HepG2 (cell line): Measurements from ENCODE around the gene SRSF10. TPM values are rescaled to one million over a fixed set of nuclear protein-coding genes. Genes with fewer than 3 reads are reported as not detected.

Experiments used
- CEBPB ChIP-seq: IDR thresholded peaks from 2 replicates; pipeline ENCODE4 v1.6.1; 2011; ENCODE audit warnings: low read depth, low read length, improper control_type of control experiment, borderline replicate concordance
- ESRRA ChIP-seq: sonication (generic); formaldehyde crosslinking; IDR thresholded peaks from 2 replicates; pipeline ENCODE4 v1.5.1; 2020; ENCODE audit warnings: mild to moderate bottlenecking, low read depth, missing genetic modification reagents
- ETV6 ChIP-seq: sonication (generic); formaldehyde crosslinking; conservative IDR thresholded peaks from 2 replicates; pipeline ENCODE4 v1.4.0; 2020; ENCODE audit warnings: missing genetic modification reagents
- KDM1A ChIP-seq: IDR thresholded peaks from 2 replicates; pipeline ENCODE4 v1.6.1; 2016; ENCODE audit warnings: missing compliant biosample characterization
- MAFG ChIP-seq: sonication (generic); formaldehyde crosslinking; IDR thresholded peaks from 2 replicates; pipeline ENCODE4 v1.5.1; 2020; ENCODE audit warnings: mild to moderate bottlenecking, missing genetic modification reagents
- MTA1 ChIP-seq: sonication (generic); formaldehyde crosslinking; IDR thresholded peaks from 2 replicates; pipeline ENCODE4 v1.4.0; 2020; ENCODE audit warnings: missing genetic modification reagents, mild to moderate bottlenecking, borderline replicate concordance
- PHF5A ChIP-seq: IDR thresholded peaks from one replicate; pipeline ENCODE4 v1.6.1; 2018; ENCODE audit warnings: low read depth, missing genetic modification reagents; ENCODE audit not compliant: unreplicated experiment
- RORA ChIP-seq: sonication (generic); formaldehyde crosslinking; IDR thresholded peaks from 2 replicates; pipeline ENCODE4 v1.5.0; 2020; ENCODE audit warnings: mild to moderate bottlenecking, missing genetic modification reagents, moderate library complexity
- U2AF2 ChIP-seq: fragments of 200-400 bp; formaldehyde crosslinking; IDR thresholded peaks from 2 replicates; pipeline ENCODE4 v1.6.1; 2017; ENCODE audit warnings: low read depth, mild to moderate bottlenecking, low read length
- ZKSCAN1 ChIP-seq: fragments of 150-350 bp; IDR thresholded peaks from 2 replicates; pipeline ENCODE4 v1.6.1; 2014; ENCODE audit warnings: low read length
- ZNF224 ChIP-seq: sonication (generic); formaldehyde crosslinking; IDR thresholded peaks from 2 replicates; pipeline ENCODE4 v1.5.0; 2020; ENCODE audit warnings: mild to moderate bottlenecking, missing genetic modification reagents
- ZNF3 ChIP-seq: IDR thresholded peaks from 2 replicates; pipeline ENCODE4 v1.7.0; 2017; ENCODE audit warnings: inconsistent platforms
- ZNF350 ChIP-seq: sonication (generic); formaldehyde crosslinking; IDR thresholded peaks from 2 replicates; pipeline ENCODE4 v1.4.0; 2020; ENCODE audit warnings: mild to moderate bottlenecking, low read depth, missing genetic modification reagents, borderline replicate concordance
- ZNF598 ChIP-seq: sonication (generic); formaldehyde crosslinking; IDR thresholded peaks from 2 replicates; pipeline ENCODE4 v1.5.1; 2020; ENCODE audit warnings: mild to moderate bottlenecking, missing genetic modification reagents, borderline replicate concordance
- polyA plus RNA-seq, 8 experiments: library from polyadenylated mRNA; depleted of rRNA in 3 of 8; stranded (reverse) in 7 of 8; unstranded in 1 of 8; fragments of >200 nt; fragmentation: Illumina TruSeq in 4 of 8; extraction: Trizol in 4 of 8; gene quantifications; 2 replicates each; pipeline versions ENCODE4 v1.2.1 to v1.2.3, GENCODE V29; 2011 to 2016; ENCODE audit warnings: low read depth in 4 of 8, missing spikeins in 1 of 8, mixed read lengths in 1 of 8; ENCODE audit not compliant: insufficient read depth in 1 of 8
- total RNA-seq, 5 experiments: library from RNA; depleted of rRNA; stranded (reverse); fragments of >200 nt; fragmentation: Illumina TruSeq; extraction: Trizol; gene quantifications; 2 replicates each; pipeline ENCODE4 v1.2.3, GENCODE V29; 2016; ENCODE audit warnings: low read depth in 1 of 5
- TF ChIP-seq, protein P1 (sequence below): sonication (generic); formaldehyde crosslinking; IDR thresholded peaks from 2 replicates; pipeline ENCODE4 v1.4.0; 2020; ENCODE audit warnings: missing genetic modification reagents
- TF ChIP-seq, protein P2 (sequence below): sonication (generic); formaldehyde crosslinking; conservative IDR thresholded peaks from 2 replicates; pipeline ENCODE4 v1.4.0; 2020; ENCODE audit warnings: missing genetic modification reagents
- TF ChIP-seq, protein P3 (sequence below): sonication (generic); formaldehyde crosslinking; IDR thresholded peaks from 2 replicates; pipeline ENCODE4 v1.4.0; 2020; ENCODE audit warnings: missing genetic modification reagents
- TF ChIP-seq, protein P4 (sequence below): sonication (generic); formaldehyde crosslinking; IDR thresholded peaks from 2 replicates; pipeline ENCODE4 v1.8.0; 2022; ENCODE audit warnings: mild to moderate bottlenecking, missing genetic modification reagents, borderline replicate concordance
- TF ChIP-seq, protein P5 (sequence below): sonication (generic); formaldehyde crosslinking; IDR thresholded peaks from 2 replicates; pipeline ENCODE4 v1.9.0; 2021; ENCODE audit warnings: missing genetic modification reagents, borderline replicate concordance

SRSF10 gene
- total and polyA plus RNA-seq, 2 of the 13 experiments (the other 11 are each of a cell fraction or from before 2014, with no cell fraction given), result 126 to 186 TPM

DNA sequence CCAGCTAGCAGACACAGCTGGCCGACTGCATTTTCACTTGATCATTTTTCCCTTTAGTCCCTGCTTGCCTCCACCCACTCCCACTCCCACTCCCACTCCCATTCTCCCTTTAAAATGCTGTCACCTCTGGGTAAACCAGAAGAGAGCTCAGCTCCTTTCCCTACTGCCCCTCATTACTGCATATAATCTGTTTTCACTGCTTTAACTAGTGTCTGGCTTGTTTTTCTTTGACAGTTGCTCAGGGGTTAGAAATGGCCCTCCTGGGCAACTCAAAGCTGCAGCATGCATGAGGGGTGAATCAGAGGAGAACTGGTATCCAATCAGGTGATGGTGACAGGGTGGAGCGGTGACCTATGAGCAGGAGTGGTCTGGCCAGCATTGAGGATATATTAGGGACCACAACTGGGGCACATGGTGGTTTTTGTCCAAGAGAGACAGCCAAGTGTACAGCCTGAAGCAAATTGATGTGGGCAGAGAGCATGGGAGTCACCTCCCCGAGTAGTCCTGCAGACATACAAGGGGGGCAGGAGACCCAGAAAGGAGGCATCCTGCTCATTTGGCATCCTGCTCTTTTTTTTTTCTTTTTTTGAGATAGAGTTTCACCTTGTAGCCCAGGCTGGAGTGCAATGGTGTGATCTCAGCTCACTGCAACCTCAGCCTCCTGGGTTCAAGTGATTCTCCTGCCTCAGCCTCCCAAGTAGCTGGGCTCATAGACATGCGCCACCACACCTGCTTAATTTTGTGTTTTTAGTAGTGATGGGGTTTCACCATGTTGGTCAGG lies 42.6 kb upstream of the SRSF10 start (continued):
- TF ChIP-seq, protein P1, sequence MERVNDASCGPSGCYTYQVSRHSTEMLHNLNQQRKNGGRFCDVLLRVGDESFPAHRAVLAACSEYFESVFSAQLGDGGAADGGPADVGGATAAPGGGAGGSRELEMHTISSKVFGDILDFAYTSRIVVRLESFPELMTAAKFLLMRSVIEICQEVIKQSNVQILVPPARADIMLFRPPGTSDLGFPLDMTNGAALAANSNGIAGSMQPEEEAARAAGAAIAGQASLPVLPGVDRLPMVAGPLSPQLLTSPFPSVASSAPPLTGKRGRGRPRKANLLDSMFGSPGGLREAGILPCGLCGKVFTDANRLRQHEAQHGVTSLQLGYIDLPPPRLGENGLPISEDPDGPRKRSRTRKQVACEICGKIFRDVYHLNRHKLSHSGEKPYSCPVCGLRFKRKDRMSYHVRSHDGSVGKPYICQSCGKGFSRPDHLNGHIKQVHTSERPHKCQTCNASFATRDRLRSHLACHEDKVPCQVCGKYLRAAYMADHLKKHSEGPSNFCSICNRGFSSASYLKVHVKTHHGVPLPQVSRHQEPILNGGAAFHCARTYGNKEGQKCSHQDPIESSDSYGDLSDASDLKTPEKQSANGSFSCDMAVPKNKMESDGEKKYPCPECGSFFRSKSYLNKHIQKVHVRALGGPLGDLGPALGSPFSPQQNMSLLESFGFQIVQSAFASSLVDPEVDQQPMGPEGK (CRISPR knock-in tag), result peak; percentile 32; the same call in 1 of the 2 replicates
- TF ChIP-seq MAFG, result no peak
- TF ChIP-seq ZNF350 (CRISPR knock-in tag), result no peak
- 0 out of 2 replicates have a peak, but pooled peaks have one; percentile 29 for TF ChIP-seq KDM1A
- no peak for TF ChIP-seq CEBPB
- TF ChIP-seq MTA1 (CRISPR knock-in tag), result 0 out of 2 replicates have a peak, but pooled peaks have one; percentile 33
- TF ChIP-seq, protein P2, sequence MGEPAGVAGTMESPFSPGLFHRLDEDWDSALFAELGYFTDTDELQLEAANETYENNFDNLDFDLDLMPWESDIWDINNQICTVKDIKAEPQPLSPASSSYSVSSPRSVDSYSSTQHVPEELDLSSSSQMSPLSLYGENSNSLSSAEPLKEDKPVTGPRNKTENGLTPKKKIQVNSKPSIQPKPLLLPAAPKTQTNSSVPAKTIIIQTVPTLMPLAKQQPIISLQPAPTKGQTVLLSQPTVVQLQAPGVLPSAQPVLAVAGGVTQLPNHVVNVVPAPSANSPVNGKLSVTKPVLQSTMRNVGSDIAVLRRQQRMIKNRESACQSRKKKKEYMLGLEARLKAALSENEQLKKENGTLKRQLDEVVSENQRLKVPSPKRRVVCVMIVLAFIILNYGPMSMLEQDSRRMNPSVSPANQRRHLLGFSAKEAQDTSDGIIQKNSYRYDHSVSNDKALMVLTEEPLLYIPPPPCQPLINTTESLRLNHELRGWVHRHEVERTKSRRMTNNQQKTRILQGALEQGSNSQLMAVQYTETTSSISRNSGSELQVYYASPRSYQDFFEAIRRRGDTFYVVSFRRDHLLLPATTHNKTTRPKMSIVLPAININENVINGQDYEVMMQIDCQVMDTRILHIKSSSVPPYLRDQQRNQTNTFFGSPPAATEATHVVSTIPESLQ (CRISPR knock-in tag), result no peak
- no peak for TF ChIP-seq PHF5A (CRISPR knock-in tag)
- TF ChIP-seq U2AF2, result no peak
- no peak for TF ChIP-seq RORA (CRISPR knock-in tag)
- TF ChIP-seq, protein P3, sequence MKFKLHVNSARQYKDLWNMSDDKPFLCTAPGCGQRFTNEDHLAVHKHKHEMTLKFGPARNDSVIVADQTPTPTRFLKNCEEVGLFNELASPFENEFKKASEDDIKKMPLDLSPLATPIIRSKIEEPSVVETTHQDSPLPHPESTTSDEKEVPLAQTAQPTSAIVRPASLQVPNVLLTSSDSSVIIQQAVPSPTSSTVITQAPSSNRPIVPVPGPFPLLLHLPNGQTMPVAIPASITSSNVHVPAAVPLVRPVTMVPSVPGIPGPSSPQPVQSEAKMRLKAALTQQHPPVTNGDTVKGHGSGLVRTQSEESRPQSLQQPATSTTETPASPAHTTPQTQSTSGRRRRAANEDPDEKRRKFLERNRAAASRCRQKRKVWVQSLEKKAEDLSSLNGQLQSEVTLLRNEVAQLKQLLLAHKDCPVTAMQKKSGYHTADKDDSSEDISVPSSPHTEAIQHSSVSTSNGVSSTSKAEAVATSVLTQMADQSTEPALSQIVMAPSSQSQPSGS (CRISPR knock-in tag), result no peak
- TF ChIP-seq ZNF598 (CRISPR knock-in tag), result no peak
- TF ChIP-seq, protein P4, sequence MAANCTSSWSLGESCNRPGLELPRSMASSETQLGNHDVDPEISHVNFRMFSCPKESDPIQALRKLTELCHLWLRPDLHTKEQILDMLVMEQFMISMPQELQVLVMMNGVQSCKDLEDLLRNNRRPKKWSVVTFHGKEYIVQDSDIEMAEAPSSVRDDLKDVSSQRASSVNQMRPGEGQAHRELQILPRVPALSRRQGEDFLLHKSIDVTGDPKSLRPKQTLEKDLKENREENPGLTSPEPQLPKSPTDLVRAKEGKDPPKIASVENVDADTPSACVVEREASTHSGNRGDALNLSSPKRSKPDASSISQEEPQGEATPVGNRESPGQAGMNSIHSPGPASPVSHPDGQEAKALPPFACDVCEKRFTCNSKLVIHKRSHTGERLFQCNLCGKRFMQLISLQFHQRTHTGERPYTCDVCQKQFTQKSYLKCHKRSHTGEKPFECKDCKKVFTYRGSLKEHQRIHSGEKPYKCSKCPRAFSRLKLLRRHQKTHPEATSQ (CRISPR knock-in tag), result no peak
- 0 out of 2 replicates have a peak, but pooled peaks have one; percentile 9 for TF ChIP-seq ESRRA (CRISPR knock-in tag)
- TF ChIP-seq ZNF3 (CRISPR knock-in tag), result no peak
- TF ChIP-seq ETV6 (CRISPR knock-in tag), result no peak
- TF ChIP-seq, protein P5, sequence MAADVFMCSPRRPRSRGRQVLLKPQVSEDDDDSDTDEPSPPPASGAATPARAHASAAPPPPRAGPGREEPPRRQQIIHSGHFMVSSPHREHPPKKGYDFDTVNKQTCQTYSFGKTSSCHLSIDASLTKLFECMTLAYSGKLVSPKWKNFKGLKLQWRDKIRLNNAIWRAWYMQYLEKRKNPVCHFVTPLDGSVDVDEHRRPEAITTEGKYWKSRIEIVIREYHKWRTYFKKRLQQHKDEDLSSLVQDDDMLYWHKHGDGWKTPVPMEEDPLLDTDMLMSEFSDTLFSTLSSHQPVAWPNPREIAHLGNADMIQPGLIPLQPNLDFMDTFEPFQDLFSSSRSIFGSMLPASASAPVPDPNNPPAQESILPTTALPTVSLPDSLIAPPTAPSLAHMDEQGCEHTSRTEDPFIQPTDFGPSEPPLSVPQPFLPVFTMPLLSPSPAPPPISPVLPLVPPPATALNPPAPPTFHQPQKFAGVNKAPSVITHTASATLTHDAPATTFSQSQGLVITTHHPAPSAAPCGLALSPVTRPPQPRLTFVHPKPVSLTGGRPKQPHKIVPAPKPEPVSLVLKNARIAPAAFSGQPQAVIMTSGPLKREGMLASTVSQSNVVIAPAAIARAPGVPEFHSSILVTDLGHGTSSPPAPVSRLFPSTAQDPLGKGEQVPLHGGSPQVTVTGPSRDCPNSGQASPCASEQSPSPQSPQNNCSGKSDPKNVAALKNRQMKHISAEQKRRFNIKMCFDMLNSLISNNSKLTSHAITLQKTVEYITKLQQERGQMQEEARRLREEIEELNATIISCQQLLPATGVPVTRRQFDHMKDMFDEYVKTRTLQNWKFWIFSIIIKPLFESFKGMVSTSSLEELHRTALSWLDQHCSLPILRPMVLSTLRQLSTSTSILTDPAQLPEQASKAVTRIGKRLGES, result no peak
- no peak for TF ChIP-seq ZNF224
- no peak for TF ChIP-seq ZKSCAN1
